Epidermal melanocyte (primary cell): Measurements from ENCODE around the gene CCDC33.

ENCODE experiments used
- DNase-seq: peaks from one replicate; pipeline ENCODE4 v3.0.0; 2011; ENCODE audit warnings: low spot score; ENCODE audit not compliant: insufficient read length

CCDC33 gene

GRCh38 chr15:74258456-74259291, 22.5 kb downstream of the CCDC33 start:
- DNase-seq = no peak

GRCh38 chr15:74259292-74259648, 23.1 kb downstream of the CCDC33 start:
- DNase-seq = no peak

- no peak for DNase-seq
These were observed 23.9 kb downstream of the CCDC33 start for GRCh38 chr15:74259821-74260607.

- DNase-seq = no peak
These were observed 24.9 kb downstream of the CCDC33 start for GRCh38 chr15:74261041-74261440.

- DNase-seq = no peak
These were observed 25.6 kb downstream of the CCDC33 start for GRCh38 chr15:74261685-74262084.

GRCh38 chr15:74262151-74262550, 26.0 kb downstream of the CCDC33 start:
- no peak for DNase-seq

GRCh38 chr15:74262625-74263024, 26.5 kb downstream of the CCDC33 start:
- no peak for DNase-seq

- DNase-seq = no peak
These were observed 27.3 kb downstream of the CCDC33 start for GRCh38 chr15:74263466-74263865.

- DNase-seq = no peak
These were observed 28.0 kb downstream of the CCDC33 start for GRCh38 chr15:74264081-74264501.

- DNase-seq = no peak
These were observed 29.0 kb downstream of the CCDC33 start for GRCh38 chr15:74265046-74265639.

GRCh38 chr15:74268020-74268419, 31.9 kb downstream of the CCDC33 start:
- no peak for DNase-seq

- DNase-seq = no peak
These were observed 33.4 kb downstream of the CCDC33 start for GRCh38 chr15:74269362-74270035.

GRCh38 chr15:74270155-74270554, 34.0 kb downstream of the CCDC33 start:
- DNase-seq = no peak

- no peak for DNase-seq
These were observed 34.9 kb downstream of the CCDC33 start for GRCh38 chr15:74270854-74271520.

GRCh38 chr15:74272812-74273211, 36.7 kb downstream of the CCDC33 start:
- DNase-seq = no peak

- no peak for DNase-seq
These were observed 38.4 kb downstream of the CCDC33 start for GRCh38 chr15:74274470-74275038.

GRCh38 chr15:74275957-74276356, 39.8 kb downstream of the CCDC33 start:
- no peak for DNase-seq

GRCh38 chr15:74276560-74276959, 40.4 kb downstream of the CCDC33 start:
- DNase-seq = no peak

- no peak for DNase-seq
These were observed 41.2 kb downstream of the CCDC33 start for GRCh38 chr15:74277242-74277810.

GRCh38 chr15:74278207-74278606, 42.1 kb downstream of the CCDC33 start:
- DNase-seq = no peak
